ENCODE results near the gene CAMK1D.

Gene CAMK1D

DNA sequence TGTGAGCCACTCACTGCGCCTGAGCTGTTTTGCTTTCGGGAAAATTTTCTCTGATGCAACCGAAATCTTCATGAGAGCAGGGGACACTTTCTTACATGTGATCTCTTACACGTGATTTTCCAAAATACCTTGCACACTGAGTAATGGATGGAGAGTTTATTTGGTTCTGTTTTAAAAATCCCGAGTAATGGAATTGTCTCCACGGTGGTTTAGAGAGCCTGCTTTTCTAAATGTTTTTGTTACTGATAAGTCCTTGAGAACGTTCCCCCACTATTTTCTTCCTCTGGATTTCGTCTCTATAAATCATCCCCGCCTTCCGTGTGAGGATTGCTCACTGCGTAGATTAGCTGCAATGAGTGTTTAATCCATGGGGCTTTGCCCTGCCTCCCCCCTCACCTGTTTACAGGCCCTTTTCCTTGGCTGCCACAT, 25.7 kb downstream of the CAMK1D start:
- no peak for DNase-seq (ENCODE audit: low read depth in 2 of 2)

DNA sequence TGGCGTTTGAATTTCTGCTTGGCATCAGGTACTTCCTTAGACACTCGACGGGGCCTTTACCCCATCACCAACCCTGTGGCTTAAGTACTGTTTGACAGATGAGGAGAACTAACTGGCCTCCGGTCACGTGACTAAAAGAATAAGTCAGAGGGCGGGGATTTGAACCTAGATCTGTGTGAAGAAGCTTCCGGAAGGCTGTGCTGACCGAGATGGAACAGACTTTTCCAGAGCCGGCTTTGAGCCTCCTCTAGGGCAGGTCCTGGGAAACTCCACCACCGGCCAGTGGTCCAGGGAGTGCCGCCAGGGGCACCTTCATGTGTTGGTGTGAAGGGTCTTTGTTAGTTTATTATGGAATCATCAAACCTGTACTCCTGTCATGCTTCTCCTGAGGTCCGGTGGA, 26.9 kb downstream of the CAMK1D start:
- no peak for DNase-seq (ENCODE audit: low read depth in 2 of 2)

DNA sequence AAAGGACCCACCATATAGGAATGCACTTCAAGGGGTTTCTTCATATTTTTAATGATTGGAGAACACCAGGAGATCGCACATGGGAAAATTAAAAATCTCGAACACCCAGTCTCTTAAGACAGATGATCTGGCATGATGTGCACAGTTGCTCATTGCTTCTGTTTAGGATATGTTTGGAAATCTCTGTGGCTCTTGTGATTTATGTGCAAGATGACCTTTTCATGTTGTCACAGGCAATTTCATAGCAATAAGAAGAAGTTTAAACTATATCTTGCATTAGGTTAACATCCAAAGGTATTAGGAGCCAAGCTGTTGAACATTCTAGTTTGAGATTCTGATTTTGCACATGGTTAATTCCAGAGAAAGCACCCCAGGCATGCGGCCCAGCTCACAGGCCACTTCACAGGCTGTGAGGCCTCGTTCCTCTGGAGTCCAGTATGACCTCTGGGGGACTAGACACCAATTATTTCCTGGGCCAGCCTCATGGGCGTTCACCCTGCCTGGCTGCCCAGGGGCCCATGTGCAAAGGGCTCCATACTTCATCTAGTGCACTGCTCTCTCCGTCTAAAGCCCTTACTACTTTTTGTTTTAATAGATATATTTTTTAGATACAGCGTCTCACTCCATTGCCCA, 28.4 kb downstream of the CAMK1D start:
- DNase-seq (ENCODE audit: low read depth in 2 of 2), result no peak

DNA sequence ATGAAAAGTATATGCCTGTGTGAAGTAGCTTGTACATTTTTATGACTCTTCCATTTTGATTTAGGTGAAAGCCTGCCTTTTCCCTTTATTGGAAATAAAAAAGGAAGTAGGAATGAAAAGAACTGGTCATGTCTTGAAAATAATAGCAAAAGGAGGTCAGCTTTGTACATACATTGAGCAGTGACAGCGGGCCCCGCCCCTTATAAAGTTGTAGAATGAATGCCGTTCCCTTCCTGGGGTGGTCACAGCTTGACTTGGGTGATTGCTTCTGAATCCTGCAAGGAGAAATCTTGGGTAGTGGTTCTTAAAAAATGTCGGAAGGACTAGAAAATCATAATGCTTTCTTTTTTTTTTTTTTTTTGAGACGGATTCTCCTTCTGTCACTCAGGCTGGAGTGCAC, 31.7 kb downstream of the CAMK1D start:
- no peak for DNase-seq (ENCODE audit: low read depth in 2 of 2)

DNA sequence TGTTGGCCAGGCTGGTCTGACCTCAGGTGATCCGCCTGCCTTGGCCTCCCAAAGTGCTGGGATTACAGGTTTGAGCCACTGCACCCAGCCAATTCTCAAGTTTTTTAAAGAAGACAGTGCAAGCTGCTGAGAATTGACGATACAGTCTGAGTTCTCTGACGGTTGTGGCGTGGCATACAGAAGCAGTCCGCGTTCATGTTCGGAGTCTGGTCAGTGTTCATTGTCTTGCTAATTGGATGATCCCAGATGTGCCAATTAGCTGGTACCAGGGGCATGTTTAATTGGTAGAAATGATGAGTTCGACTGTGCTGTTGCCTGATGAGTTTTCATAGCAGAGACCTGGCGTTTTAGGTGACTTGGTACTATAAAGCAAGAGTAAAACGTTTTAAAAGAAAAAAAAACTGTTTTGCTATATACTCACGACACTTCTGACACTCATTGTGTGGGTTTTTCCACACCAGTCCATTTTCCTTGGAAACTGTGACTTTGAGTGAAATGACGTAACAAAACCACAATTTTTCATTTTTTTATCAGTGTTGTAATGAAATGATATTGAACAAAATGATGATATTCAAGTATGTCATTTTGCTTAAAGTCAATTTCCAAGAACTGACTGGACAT, 32.3 kb downstream of the CAMK1D start:
- DNase-seq (ENCODE audit: low read depth in 2 of 2), result no peak

DNA sequence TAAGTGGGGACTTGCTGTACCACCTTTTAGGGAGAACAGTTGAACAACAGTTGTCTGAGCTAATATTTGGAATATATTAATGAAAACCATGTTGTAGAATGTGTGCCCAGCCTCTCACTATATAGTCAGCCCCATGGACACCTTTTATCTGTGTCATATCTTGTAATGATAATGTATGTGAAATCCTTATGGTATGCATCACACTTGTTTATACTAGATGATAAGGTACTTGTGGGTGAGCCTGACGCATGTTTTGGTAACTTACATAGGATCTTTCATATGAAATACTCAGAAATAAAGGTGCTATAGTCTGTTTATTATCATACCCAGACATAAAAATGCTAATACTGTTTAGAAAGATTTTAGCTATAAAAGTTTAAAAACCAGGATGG, 32.8 kb downstream of the CAMK1D start:
- DNase-seq (ENCODE audit: low read depth in 2 of 2), result no peak

DNA sequence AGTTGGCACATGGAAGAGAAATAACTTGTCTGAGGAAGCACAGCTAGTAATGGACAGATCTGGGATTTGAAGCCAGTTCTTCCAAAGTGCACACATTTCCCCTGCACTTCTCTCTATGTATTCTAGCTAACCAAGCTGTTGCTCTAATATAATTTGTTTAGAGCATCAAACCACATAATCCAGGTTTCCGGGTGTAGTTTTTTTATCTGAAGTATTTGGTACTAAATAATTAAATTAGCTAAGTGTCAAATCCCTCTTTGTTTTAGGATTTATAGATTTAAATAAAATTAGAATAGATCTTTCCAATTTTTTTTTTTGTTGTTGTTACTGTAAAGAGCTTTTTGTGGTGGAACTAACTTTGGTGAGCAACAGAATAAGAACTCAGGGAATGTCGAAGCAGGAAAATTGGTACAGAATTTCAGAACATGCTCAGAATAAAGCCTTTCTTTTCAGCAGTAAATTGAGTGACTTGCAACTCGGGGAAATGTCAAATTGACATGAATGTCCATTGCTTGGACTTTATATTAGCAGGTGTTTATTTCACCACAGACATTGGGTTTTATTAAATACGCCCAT, 33.7 kb downstream of the CAMK1D start:
- no peak for DNase-seq (ENCODE audit: low read depth in 2 of 2)

DNA sequence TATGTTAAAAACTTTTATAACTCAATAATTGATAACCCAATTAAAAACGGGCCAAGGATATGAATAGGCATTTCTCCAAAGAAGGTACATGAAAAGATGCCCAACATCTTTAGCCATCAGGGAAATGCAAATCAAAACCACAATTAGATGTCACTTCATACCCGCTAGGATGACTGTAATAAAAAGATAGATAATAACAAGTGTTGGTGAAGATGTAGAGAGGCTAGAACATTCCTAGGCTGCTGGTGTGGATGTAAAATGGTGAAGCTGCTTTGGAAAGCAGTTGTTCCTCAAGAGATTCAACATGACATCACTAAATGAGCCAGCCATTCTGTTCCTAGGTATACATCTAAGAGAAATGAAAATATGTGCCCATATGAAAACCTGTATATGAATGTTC, 35.6 kb downstream of the CAMK1D start:
- DNase-seq (ENCODE audit: low read depth in 2 of 2), result no peak

DNA sequence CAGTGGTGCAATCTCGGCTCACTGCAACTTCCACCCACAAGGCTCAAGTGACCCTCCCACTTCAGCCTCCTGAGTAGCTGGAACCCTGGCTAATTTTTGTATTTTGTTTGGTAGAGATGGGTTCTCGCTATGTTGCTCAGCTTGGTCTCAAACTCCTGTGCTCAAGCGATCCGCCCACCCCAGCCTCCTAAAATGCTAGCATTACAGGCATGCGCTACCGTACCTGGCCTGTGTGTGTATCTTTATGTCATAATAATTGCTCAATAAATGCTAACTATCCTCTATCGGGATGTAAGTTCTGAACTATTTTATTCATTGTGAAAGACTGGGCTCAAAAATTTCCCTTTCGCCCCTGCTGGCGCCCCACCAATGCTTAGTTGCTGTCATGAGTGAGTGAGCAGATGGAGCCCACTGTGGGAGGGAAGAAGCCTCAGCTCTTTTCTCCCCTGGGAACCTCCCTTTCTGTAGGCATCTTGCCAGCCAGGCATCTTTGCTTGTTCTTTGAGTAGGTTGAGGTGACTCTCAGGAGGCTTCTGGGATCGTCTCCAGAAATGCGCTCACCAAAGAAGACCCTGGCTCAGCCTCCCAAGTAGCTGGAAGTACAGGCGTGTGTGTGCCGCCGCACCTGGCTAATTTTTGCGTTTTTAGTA, 38.3 kb downstream of the CAMK1D start:
- DNase-seq (ENCODE audit: low read depth in 2 of 2), result no peak

DNA sequence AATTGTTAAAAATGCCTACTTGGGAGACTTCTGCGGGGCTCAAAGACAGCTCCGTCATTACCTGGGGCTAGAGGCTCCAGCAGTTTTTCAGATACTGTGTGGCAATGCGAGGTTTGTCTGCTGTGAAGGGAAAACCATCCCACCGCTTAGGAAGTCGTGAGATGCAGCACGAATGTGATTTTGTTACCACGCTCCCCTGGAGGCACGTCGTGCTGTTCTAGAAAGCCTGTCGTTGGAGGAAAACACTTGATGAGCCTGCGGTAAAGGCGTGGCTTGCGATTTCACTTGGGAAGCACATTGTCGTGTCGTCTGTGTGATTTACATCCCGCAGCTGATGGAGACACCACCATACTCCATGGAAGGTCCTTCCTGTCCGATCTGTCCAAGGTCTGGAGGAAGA, 39.3 kb downstream of the CAMK1D start:
- DNase-seq (ENCODE audit: low read depth in 2 of 2), result no peak

DNA sequence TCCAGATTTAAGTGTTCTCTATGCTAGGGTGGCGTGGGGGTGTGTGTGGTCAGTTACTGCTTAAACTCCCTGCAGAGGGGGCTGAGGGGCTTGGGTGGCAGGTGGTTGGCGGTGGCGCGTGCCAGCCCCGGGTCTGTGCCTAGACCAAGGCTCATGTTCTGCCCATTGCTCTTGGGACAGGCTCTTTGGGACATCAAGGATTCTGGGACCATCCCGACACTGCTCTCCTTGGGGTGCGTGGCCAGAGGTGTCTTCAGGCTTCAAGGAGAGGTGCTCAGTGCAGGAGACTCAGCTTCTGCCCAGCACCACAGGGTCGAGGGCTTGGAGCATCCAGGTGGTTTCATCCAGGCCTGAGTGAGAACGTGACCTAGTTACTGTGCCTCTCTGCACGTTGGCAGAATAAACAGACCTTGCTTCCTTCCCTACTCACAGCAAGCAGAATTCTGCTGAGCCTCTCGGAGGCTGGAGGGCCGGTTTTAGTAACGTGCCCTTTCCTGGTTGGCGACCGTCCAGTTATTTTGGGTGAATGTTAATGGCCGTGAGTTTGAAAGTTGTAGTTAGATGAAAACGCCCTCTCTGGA, 39.9 kb downstream of the CAMK1D start:
- DNase-seq (ENCODE audit: low read depth in 2 of 2), result no peak

DNA sequence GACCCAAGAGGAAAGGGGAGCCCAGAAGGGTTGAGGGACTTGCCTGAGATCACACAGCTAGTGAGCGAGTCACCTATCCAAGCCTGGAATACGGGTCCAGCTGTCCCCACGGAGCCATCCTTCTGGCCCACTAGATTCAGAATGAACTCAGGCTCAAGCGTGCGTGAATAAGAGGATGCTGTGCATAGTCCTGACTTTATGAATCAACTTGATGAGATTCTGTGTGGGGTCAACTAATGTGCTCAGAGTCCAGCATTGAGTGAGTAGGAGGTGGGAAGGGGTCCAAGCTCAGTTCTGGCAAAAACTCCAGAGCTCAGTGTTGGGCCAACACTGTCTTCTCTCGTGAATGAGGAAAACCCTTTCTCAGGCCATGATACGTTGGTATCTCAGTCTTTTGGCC, 41.4 kb downstream of the CAMK1D start:
- no peak for DNase-seq (ENCODE audit: low read depth in 2 of 2)

DNA sequence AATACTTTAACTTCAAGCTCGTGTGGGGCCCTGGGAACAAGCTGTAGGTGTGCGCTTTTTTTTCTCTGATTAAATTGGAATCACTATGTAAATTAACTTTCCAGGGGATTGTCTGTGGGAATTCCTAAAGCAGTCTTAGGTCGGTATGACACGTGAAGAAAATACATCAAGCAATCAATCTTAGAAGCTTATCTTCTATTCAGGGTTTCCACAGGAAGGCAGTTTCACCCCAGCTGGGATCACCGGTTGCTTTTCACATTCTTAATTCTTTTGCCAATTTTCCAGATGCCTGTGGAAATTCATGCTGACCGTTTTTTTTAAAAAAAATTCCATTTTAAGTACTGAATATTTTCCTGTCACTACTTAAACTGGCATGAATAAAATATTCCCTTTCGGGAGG, 41.9 kb downstream of the CAMK1D start:
- DNase-seq (ENCODE audit: low read depth in 2 of 2), result no peak

DNA sequence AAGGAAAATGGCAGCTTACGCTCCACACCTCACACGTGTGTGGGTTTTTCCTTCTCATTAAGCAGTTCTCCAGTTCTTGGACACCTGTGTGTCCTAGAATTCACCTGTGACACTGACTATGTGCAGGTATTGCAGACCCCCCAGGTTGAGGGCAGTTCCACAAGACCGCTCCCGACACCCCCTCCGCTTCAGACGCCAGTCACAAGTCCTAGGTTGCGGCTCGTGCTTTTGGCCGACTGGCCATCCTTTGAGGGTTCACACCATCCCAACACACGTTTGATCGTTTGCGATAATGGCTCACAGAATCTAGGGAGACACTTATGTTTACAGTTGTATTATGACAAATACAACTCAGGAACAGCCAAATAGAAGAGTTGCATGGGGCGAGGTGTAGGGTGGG, 44.5 kb downstream of the CAMK1D start:
- no peak for DNase-seq (ENCODE audit: low read depth in 2 of 2)

DNA sequence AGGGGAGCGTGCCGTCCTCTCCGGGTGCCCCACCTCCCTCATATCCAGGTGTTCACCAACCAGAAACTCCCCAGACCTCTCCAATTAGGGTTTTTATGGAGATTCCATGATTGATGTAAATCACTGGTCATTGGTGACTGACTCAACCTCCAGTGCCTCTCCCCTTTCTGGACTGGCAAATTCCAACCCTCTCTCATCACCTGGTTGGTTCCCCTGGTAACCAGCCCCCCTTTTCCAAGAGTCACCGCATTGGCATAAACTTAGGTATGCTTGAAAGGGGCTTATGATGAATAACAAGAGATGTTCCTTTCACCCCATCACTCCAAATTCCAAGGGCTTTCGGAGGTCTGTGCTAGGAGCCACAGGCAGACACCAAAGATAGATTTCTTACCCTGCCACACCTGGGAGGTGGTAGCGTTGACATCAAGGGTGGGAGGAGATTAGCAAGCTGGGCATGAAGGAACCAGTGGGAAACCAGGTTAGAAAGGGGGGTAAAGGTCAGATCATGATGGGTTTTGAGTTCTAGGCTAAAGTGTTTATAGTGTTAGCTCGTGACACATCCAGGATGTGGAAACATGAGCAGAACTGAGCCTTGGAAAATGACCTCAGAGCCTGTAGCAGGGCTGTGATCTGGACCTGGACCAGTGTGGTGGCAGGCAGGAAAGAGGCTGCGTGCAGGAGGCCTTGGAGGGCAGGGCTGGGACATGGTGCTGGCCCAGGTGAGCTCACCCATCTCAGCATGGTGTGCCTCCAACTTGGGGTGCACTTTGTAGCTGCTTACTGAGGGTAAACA, 45.1 kb downstream of the CAMK1D start:
- DNase-seq (ENCODE audit: low read depth in 2 of 2), result no peak

DNA sequence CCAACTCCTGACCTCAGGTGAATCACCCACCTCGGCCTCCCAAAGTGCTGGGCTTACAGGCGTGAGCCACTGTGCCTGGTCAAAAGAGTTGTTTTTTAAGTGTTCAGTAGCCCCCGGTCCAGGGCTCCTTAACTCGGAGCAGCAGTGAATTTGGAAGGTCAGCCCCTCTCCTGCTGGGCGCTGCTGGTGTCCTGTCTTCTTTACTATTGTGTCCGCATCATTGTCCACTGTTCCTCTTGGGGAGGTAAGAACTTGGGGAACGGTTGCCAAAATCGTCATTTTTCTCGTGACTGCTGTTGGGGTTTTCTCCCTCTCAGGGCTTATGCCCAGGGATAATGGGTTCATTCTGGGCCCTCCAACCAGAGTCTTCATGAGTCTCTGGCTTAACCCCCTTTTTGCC, 46.7 kb downstream of the CAMK1D start:
- DNase-seq (ENCODE audit: low read depth in 2 of 2), result no peak

DNA sequence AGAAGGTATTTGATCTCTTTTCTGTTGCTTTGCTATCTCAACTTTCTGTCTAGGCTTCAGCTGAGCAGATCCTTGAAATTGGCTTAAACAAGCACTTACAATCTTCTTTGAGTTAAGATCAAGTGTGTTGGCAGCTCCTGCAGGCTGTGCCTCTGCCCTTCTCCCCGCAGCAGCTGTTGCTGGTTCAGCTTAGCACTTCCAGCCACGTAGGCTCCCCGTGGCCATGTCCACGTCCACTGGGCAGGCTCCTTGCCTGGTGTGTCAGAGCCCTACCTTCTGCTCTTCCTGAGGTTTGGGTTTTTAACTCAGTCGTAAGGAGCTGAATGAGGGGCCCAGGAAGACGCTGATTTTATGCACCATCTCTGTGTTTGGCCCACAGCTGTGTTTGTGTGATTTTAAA, 47.2 kb downstream of the CAMK1D start:
- no peak for DNase-seq (ENCODE audit: low read depth in 2 of 2)

DNA sequence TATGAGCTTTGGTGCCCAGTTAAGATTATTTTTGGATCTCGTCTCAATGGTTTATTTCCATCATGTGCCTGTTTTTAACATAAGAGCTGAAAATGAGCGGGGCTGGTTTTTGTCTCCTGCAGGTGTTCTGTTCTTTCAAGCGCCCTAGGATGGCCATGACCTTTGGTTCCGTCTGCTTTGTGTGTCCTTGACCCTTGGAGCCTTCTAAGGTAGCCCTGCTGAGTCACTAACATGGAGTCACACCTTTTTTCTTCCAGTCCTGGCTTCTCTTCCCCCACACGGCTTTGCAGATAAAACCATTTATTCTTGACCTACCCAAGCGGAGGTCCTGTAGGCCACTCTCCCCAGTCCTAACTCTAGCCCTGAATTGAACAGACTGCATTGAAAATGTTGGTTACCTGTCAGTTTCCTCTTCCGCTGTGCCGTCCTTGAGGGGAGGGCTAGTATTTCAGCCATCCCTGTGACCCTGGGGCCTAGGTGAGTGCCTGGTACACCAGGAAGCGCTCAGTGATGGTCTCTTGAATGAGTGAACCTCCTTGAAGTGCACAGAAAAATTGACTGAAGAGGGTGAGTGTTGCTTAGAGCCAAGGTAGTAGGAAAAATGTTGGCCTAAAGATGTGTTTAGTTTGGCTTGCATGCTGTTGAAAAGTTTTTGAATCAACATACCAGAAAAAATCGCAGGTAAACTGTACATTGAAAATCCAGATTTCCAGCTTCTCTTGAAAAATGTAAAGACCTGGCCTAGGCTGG, 48.0 kb downstream of the CAMK1D start:
- DNase-seq (ENCODE audit: low read depth in 2 of 2), result no peak

DNA sequence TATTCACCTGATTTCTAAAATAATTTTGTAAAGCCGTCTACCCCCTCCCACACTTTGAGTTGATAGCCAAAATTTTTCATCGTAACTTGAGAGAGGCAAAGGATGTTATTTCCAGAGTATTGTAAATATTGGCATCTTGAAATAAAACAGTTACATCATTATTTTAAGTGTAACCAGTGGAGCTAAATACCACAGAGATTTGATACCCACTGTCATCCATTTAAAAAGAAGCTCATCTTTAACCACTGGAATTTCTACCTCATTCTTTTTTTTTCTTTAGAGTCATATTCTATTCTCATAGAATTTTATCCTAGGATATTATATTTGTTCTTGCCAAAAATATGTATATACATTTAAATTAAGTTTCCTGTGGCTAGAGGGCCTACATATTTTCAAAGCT, 48.6 kb downstream of the CAMK1D start:
- DNase-seq (ENCODE audit: low read depth in 2 of 2), result no peak

DNA sequence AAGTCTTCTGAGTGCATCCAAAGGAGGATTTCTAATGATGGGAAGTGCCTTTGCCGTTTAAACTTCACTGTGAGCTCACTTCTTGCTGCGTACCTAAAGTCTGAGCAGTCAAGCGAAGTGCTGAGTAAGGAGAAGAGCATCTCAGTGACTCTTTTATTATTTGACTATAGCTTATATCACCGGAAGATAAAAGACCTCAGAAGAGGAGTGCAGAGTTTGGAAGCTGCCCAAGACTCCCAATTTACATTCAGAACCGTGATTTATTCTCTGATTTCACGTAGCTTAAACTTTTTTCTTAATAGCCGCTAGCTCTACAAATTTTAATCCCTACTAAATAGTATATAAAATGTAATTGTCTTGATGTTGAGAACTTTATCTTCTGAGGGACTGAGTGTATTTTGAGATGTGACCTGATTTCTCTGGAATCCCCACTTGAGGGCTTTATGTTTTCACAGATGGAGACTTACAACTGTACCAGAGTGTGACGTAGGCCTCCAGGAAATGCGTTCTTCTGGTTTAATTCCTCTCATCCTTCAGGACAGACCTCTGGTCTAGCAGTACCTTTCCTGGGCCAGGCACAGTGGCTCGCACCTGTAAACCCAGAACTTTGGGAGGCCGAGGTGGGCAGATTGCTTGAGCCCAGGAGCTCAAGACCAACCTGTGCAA, 51.1 kb downstream of the CAMK1D start:
- DNase-seq (ENCODE audit: low read depth in 2 of 2), result no peak

DNA sequence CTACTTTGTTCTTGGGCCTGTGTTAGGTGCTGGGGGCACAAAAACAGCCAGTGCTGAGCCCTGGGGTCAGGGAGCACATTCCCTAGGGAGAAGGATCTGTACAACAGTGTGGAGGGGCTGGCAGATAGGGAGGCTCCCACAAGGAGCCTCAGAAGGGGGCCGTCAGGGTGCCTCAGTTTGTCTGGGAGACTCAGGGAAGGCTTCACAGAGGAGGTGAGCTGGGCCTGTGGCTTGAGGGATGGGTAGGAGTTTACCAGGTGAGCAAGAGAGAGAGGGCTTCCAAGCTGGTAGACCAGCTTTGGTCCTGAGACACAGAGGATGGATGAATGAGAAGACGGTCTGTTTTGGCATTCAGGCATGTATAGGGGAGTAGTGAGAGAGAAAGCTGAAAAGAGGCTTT, 52.1 kb downstream of the CAMK1D start:
- DNase-seq (ENCODE audit: low read depth in 2 of 2), result no peak

Measured in stimulated activated CD8-positive, alpha-beta memory T cell treated with anti-CD3 and anti-CD28 coated beads, Interleukin-7, amount 100 ng/mL, for 4 hours (primary cell).